BLaER1 treated with 17β-estradiol and CSF1 and Interleukin-3, amounts not matched to agents 10 nM and 100 nM (cell line): Measurements from ENCODE around the gene SAC3D1.
"Not testable (repeated sequence)": the region's sequence is repeated elsewhere in the genome, so short reads cannot be mapped to it uniquely, and the experiment has no call there.

ENCODE experiments used
- H3K27ac ChIP-seq, 11 experiments: shearing (Covaris generic); formaldehyde crosslinking; 2 replicates each; pipeline ENCODE4 v1.8.1; 2022
- H3K27me3 ChIP-seq, 11 experiments: shearing (Covaris generic); formaldehyde crosslinking; 2 replicates each; pipeline ENCODE4 v1.8.1; 2022
- H3K36me3 ChIP-seq, 11 experiments: shearing (Covaris generic); formaldehyde crosslinking; 2 replicates each; pipeline ENCODE4 v1.8.1; 2022
- H3K4me1 ChIP-seq, 10 experiments: shearing (Covaris generic); formaldehyde crosslinking; 2 replicates each; pipeline ENCODE4 v1.8.1; 2022
- H3K4me2 ChIP-seq, 11 experiments: shearing (Covaris generic); formaldehyde crosslinking; 2 replicates each; pipeline ENCODE4 v1.8.1; 2022
- H3K4me3 ChIP-seq, 10 experiments: shearing (Covaris generic); formaldehyde crosslinking; 2 replicates each; pipeline ENCODE4 v1.8.1; 2022
- H3K9ac ChIP-seq, 11 experiments: shearing (Covaris generic); formaldehyde crosslinking; 2 replicates each; pipeline ENCODE4 v1.8.1; 2022
- H3K9me3 ChIP-seq, 11 experiments: shearing (Covaris generic); formaldehyde crosslinking; replicated peaks in 1 of 11; 2 replicates each; pipeline ENCODE4 v1.8.1; 2022
- H4K20me1 ChIP-seq, 11 experiments: shearing (Covaris generic); formaldehyde crosslinking; 2 replicates each; pipeline ENCODE4 v1.8.1; 2022
- Cebpa-rat ChIP-seq, 11 experiments: shearing (Covaris generic); IDR thresholded peaks; 2 replicates each; pipeline ENCODE4 v1.8.1; 2022

Gene SAC3D1

GRCh38 chr11:65017937-65018336 is 23.1 kb upstream of the SAC3D1 start:
- Histone ChIP-seq H3K4me3 (no peak overlapping the region), H3K27me3 (no peaks in the 10 kb centered on the region), H3K27ac (no peak overlapping the region), H4K20me1 (peaks cover 0 to 4% (median 0%) of the 10 kb centered on the region in 11 experiments; a peak in 1 of 22 replicates), H3K9ac (no peak overlapping the region), H3K9me3 (no peaks in the 10 kb centered on the region), H3K4me1 (peaks cover 31 to 45% (median 37%) of the 10 kb centered on the region in 10 experiments), H3K4me2 (no peak overlapping the region), H3K36me3 (peaks cover 20 to 52% (median 41%) of the 10 kb centered on the region in 11 experiments)
- TF ChIP-seq Cebpa-rat (IDR thresholded peaks at IDR 0.05), result no peak

- no peak for TF ChIP-seq Cebpa-rat (IDR thresholded peaks at IDR 0.05)
- no peaks in the 10 kb centered on the region for H3K9me3 ChIP-seq
- H3K4me1 ChIP-seq, result peaks cover 26 to 39% (median 30%) of the 10 kb centered on the region in 10 experiments
- peaks cover 0 to 4% (median 0%) of the 10 kb centered on the region in 11 experiments; a peak in 1 of 22 replicates for H4K20me1 ChIP-seq
- H3K9ac ChIP-seq, result no peak overlapping the region
- no peak overlapping the region for H3K4me2 ChIP-seq
- H3K27me3 ChIP-seq, result no peaks in the 10 kb centered on the region
- peaks cover 20 to 52% (median 41%) of the 10 kb centered on the region in 11 experiments for H3K36me3 ChIP-seq
- no peak overlapping the region for H3K4me3 ChIP-seq
- no peak overlapping the region for H3K27ac ChIP-seq
Observed at GRCh38 chr11:65019824-65020223, 21.2 kb upstream of the SAC3D1 start.

- no peaks in the 10 kb centered on the region for H3K9me3 ChIP-seq
- H3K27me3 ChIP-seq, result no peaks in the 10 kb centered on the region
- no peak for TF ChIP-seq Cebpa-rat (IDR thresholded peaks at IDR 0.05)
- H3K36me3 ChIP-seq, result peaks cover 20 to 52% (median 41%) of the 10 kb centered on the region in 11 experiments
- no peak overlapping the region for H3K27ac ChIP-seq
- H3K4me2 ChIP-seq, result no peak overlapping the region
- no peak overlapping the region for H3K9ac ChIP-seq
- no peak overlapping the region for H3K4me3 ChIP-seq
- H3K4me1 ChIP-seq, result peaks cover 14 to 27% (median 18%) of the 10 kb centered on the region in 10 experiments
- H4K20me1 ChIP-seq, result peaks cover 0 to 4% (median 0%) of the 10 kb centered on the region in 11 experiments; a peak in 1 of 22 replicates
Observed at GRCh38 chr11:65021003-65021402, 20.0 kb upstream of the SAC3D1 start.

GRCh38 chr11:65021509-65021908 is 19.5 kb upstream of the SAC3D1 start:
- H3K9me3 ChIP-seq, result no peaks in the 10 kb centered on the region
- H3K4me3 ChIP-seq, result no peak overlapping the region
- no peaks in the 10 kb centered on the region for H3K27me3 ChIP-seq
- H3K9ac ChIP-seq, result no peak overlapping the region; a peak in 1 of 22 replicates
- no peak overlapping the region for H3K27ac ChIP-seq
- H3K4me1 ChIP-seq, result peaks cover 9 to 23% (median 13%) of the 10 kb centered on the region in 10 experiments
- peaks cover 20 to 52% (median 41%) of the 10 kb centered on the region in 11 experiments for H3K36me3 ChIP-seq
- no peak overlapping the region for H3K4me2 ChIP-seq
- peaks cover 0 to 4% (median 0%) of the 10 kb centered on the region in 11 experiments; a peak in 1 of 22 replicates for H4K20me1 ChIP-seq
- no peak for TF ChIP-seq Cebpa-rat (IDR thresholded peaks at IDR 0.05)

GRCh38 chr11:65023502-65023901 is 17.5 kb upstream of the SAC3D1 start:
- Histone ChIP-seq H3K4me1 (peaks cover 10 to 26% (median 14%) of the 10 kb centered on the region in 10 experiments), H3K36me3 (peaks cover 15 to 38% (median 30%) of the 10 kb centered on the region in 11 experiments)
- not testable (repeated sequence) for H3K4me2 ChIP-seq, H3K4me3 ChIP-seq, H3K27ac ChIP-seq, H3K9me3 ChIP-seq, H4K20me1 ChIP-seq, H3K9ac ChIP-seq, H3K27me3 ChIP-seq

- Histone ChIP-seq H3K4me2 (peak overlapping the region; percentile 55 to 95 (median 76)), H3K36me3 (peaks cover 0 to 17% (median 5%) of the 10 kb centered on the region in 11 experiments; a peak in 10 of 22 replicates), H3K4me3 (peak overlapping the region in 7 of 10 experiments; percentile 58 to 76 (median 63); a peak in 10 of 20 replicates), H4K20me1 (no peaks in the 10 kb centered on the region), H3K9ac (peak overlapping the region in 4 of 11 experiments; percentile 74 to 84 (median 80); a peak in 7 of 22 replicates), H3K9me3 (no peaks in the 10 kb centered on the region), H3K27ac (peak overlapping the region in 2 of 11 experiments; percentile 79 to 82; a peak in 2 of 22 replicates), H3K27me3 (no peaks in the 10 kb centered on the region), H3K4me1 (peaks cover 15 to 33% (median 23%) of the 10 kb centered on the region in 10 experiments)
- no peak for TF ChIP-seq Cebpa-rat (IDR thresholded peaks at IDR 0.05)
Observed at GRCh38 chr11:65026810-65027209, 14.2 kb upstream of the SAC3D1 start.

- Histone ChIP-seq H3K27me3 (no peaks in the 10 kb centered on the region), H3K9me3 (no peaks in the 10 kb centered on the region), H3K36me3 (peaks cover 0 to 17% (median 7%) of the 10 kb centered on the region in 11 experiments; a peak in 16 of 22 replicates), H4K20me1 (no peaks in the 10 kb centered on the region; a peak in 1 of 22 replicates), H3K4me1 (peaks cover 16 to 35% (median 29%) of the 10 kb centered on the region in 10 experiments), H3K4me2 (peak within 1 kb of the TSS; percentile 65 to 95 (median 80)), H3K27ac (peak within 1 kb of the TSS; percentile 62 to 88 (median 76); a peak in 20 of 22 replicates), H3K4me3 (peak within 1 kb of the TSS; percentile 56 to 76 (median 63)), H3K9ac (peak within 1 kb of the TSS; percentile 74 to 85 (median 79))
- TF ChIP-seq Cebpa-rat (IDR thresholded peaks at IDR 0.05), result no peak
Observed at GRCh38 chr11:65027213-65028067, 13.6 kb upstream of the SAC3D1 start, which contains the start of gene SNX15. Gene SNX15, plus strand, starts transcription at chr11:65027439. Its CDS starts 99 bp downstream, at chr11:65027538.

- Histone ChIP-seq H3K9me3 (no peaks in the 10 kb centered on the region), H3K4me1 (peaks cover 10 to 31% (median 24%) of the 10 kb centered on the region in 10 experiments), H3K27me3 (no peaks in the 10 kb centered on the region), H3K27ac (no peak overlapping the region), H4K20me1 (no peaks in the 10 kb centered on the region; a peak in 1 of 22 replicates), H3K4me2 (peak overlapping the region in 5 of 11 experiments; percentile 0 to 44 (median 12); a peak in 5 of 22 replicates), H3K4me3 (no peak overlapping the region), H3K9ac (0 out of 22 replicates have a peak overlapping the region, but pooled peaks of 3 of the 11 experiments have one; percentile 14 to 20 (median 18)), H3K36me3 (peaks cover 20 to 60% (median 43%) of the 10 kb centered on the region in 11 experiments; a peak in 21 of 22 replicates)
- no peak for TF ChIP-seq Cebpa-rat (IDR thresholded peaks at IDR 0.05)
Observed at GRCh38 chr11:65032216-65032615, 8.8 kb upstream of the SAC3D1 start.

- Histone ChIP-seq H3K27ac (no peak overlapping the region), H3K36me3 (peaks cover 20 to 73% (median 50%) of the 10 kb centered on the region in 11 experiments; a peak in 21 of 22 replicates), H4K20me1 (no peaks in the 10 kb centered on the region; a peak in 1 of 22 replicates), H3K27me3 (no peaks in the 10 kb centered on the region), H3K4me1 (peaks cover 15 to 33% (median 26%) of the 10 kb centered on the region in 10 experiments), H3K4me2 (no peak overlapping the region), H3K9me3 (no peaks in the 10 kb centered on the region), H3K9ac (no peak overlapping the region), H3K4me3 (no peak overlapping the region)
- TF ChIP-seq Cebpa-rat (IDR thresholded peaks at IDR 0.05), result no peak
Observed at GRCh38 chr11:65034423-65034822, 6.6 kb upstream of the SAC3D1 start.
